Adrenal gland (tissue), 5 donors: Measurements from ENCODE around the gene FUT9.

Experiments used
- POLR2A ChIP-seq, 2 donors: fragments of 450-650 bp; IDR thresholded peaks; one replicate each; pipeline ENCODE4 v1.6.1; 2017; ENCODE audit warnings: antibody characterized with exemption in 2 of 2, mild to moderate bottlenecking in 2 of 2, moderate library complexity in 1 of 2
- TF ChIP-seq, protein P1 (sequence below), 6 experiments: fragments of 450-650 bp in 4 of 6; fragments of 200-600 bp in 2 of 6; sonication (generic) in 1 of 6; IDR thresholded peaks; 1 replicate in 5 of 6; 2 replicates in 1 of 6; pipeline versions ENCODE4 v1.5.1 to v1.8.0; 2016 to 2021; ENCODE audit warnings: antibody characterized with exemption in 6 of 6, mild to moderate bottlenecking in 2 of 6, moderate library complexity in 1 of 6
- donor health status: DM: no; HTN: no; CAD: no.

- TF ChIP-seq, protein P1, sequence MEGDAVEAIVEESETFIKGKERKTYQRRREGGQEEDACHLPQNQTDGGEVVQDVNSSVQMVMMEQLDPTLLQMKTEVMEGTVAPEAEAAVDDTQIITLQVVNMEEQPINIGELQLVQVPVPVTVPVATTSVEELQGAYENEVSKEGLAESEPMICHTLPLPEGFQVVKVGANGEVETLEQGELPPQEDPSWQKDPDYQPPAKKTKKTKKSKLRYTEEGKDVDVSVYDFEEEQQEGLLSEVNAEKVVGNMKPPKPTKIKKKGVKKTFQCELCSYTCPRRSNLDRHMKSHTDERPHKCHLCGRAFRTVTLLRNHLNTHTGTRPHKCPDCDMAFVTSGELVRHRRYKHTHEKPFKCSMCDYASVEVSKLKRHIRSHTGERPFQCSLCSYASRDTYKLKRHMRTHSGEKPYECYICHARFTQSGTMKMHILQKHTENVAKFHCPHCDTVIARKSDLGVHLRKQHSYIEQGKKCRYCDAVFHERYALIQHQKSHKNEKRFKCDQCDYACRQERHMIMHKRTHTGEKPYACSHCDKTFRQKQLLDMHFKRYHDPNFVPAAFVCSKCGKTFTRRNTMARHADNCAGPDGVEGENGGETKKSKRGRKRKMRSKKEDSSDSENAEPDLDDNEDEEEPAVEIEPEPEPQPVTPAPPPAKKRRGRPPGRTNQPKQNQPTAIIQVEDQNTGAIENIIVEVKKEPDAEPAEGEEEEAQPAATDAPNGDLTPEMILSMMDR (IDR thresholded peaks at IDR 0.05): no peak
- TF ChIP-seq POLR2A (IDR thresholded peaks at IDR 0.05): no peak
Observed at GRCh38 chr6:96073555-96073954, 57.8 kb downstream of the FUT9 start.
